CD4-positive, alpha-beta T cell treated with Interleukin-15 for 4 hours (primary cell): ENCODE results near the gene UBE2O.
"Not testable (repeated sequence)": the region's sequence is repeated elsewhere in the genome, so short reads cannot be mapped to it uniquely, and the experiment has no call there.

Experiments used
- DNase-seq: peaks from one replicate; pipeline ENCODE4 v3.0.0-alpha.2; 2020; ENCODE audit warnings: low spot score

UBE2O gene

GRCh38 chr17:76370261-76370993, 82.5 kb downstream of the UBE2O start:
- no peak for DNase-seq

GRCh38 chr17:76369804-76370203, 83.1 kb downstream of the UBE2O start:
- DNase-seq = no peak

GRCh38 chr17:76369379-76369778, 83.6 kb downstream of the UBE2O start:
- DNase-seq = no peak

- DNase-seq = no peak
Observed at GRCh38 chr17:76368545-76368944, 84.4 kb downstream of the UBE2O start.

- DNase-seq = no peak
Observed at GRCh38 chr17:76367642-76368041, 85.3 kb downstream of the UBE2O start.

- no peak for DNase-seq
Observed at GRCh38 chr17:76366247-76366646, 86.7 kb downstream of the UBE2O start.

- no peak for DNase-seq
Observed at GRCh38 chr17:76365256-76365903, 87.6 kb downstream of the UBE2O start.

GRCh38 chr17:76363107-76363842, 89.7 kb downstream of the UBE2O start:
- no peak for DNase-seq

GRCh38 chr17:76360461-76360860, 92.5 kb downstream of the UBE2O start:
- DNase-seq = no peak

GRCh38 chr17:76359776-76360175, 93.2 kb downstream of the UBE2O start:
- not testable (repeated sequence) for DNase-seq

- no peak for DNase-seq
Observed at GRCh38 chr17:76359375-76359774, 93.6 kb downstream of the UBE2O start.

GRCh38 chr17:76357597-76358158, 95.3 kb downstream of the UBE2O start:
- DNase-seq = no peak

GRCh38 chr17:76356803-76357456, 96.0 kb downstream of the UBE2O start:
- DNase-seq = no peak

- DNase-seq = no peak
Observed at GRCh38 chr17:76354747-76355310, 98.1 kb downstream of the UBE2O start.

- DNase-seq = no peak
Observed at GRCh38 chr17:76354317-76354729, 98.6 kb downstream of the UBE2O start.

GRCh38 chr17:76353599-76354316, 99.2 kb downstream of the UBE2O start, which contains the start of gene PRPSAP1:
Gene PRPSAP1, minus strand, starts transcription at chr17:76353916. Its CDS starts 213 bp downstream, at chr17:76353703.
- peak; percentile 83 for DNase-seq

GRCh38 chr17:76353004-76353598, 99.9 kb downstream of the UBE2O start:
- DNase-seq = no peak

GRCh38 chr17:76351526-76352071, 101.4 kb downstream of the UBE2O start:
- no peak for DNase-seq

GRCh38 chr17:76350463-76350862, 102.5 kb downstream of the UBE2O start:
- no peak for DNase-seq

- not testable (repeated sequence) for DNase-seq
Observed at GRCh38 chr17:76346936-76347335, 106.0 kb downstream of the UBE2O start.
